SU-DHL-6 (cell line): Measurements from ENCODE around the gene MAP2K1.

ENCODE experiments used
- H2AFZ ChIP-seq: fragments of 200-600 bp; sonication (generic); 2 replicates; pipeline ENCODE4 v1.6.1; 2014; ENCODE audit warnings: low read depth, mild to moderate bottlenecking, moderate library complexity, mixed read lengths, antibody characterized with exemption, low read length; ENCODE audit not compliant: severe bottlenecking
- H3F3A ChIP-seq: fragments of 200-600 bp; shearing (Covaris generic); 2 replicates; pipeline ENCODE4 v1.6.0; 2016; ENCODE audit warnings: antibody characterized with exemption, mild to moderate bottlenecking; ENCODE audit not compliant: insufficient read depth
- H3K27ac ChIP-seq: fragments of 200-600 bp; sonication (generic); 2 replicates; pipeline ENCODE4 v1.5.1; 2016; ENCODE audit warnings: low read depth, mild to moderate bottlenecking, low read length, moderate library complexity, mixed read lengths
- H3K27me3 ChIP-seq: fragments of 200-600 bp; sonication (generic), shearing (Covaris generic); 2 replicates; pipeline ENCODE4 v1.6.0; 2014; ENCODE audit warnings: mild to moderate bottlenecking, low read length
- H3K36me3 ChIP-seq: fragments of 200-600 bp; sonication (generic); 2 replicates; pipeline ENCODE4 v1.6.1; 2014; ENCODE audit warnings: mild to moderate bottlenecking, low read length, mixed read lengths
- H3K4me2 ChIP-seq: fragments of 300-600, 200-600 bp; shearing (Covaris generic), sonication (generic); 2 replicates; pipeline ENCODE4 v1.6.0; 2014; ENCODE audit warnings: low read length, low read depth, mild to moderate bottlenecking; ENCODE audit not compliant: poor library complexity, severe bottlenecking
- H3K4me3 ChIP-seq: fragments of 200-600 bp; sonication (generic); 2 replicates; pipeline ENCODE4 v1.5.1; 2014; ENCODE audit warnings: antibody characterized with exemption, low read length, mild to moderate bottlenecking, mixed read lengths; ENCODE audit not compliant: insufficient read depth, poor library complexity, severe bottlenecking
- H3K79me2 ChIP-seq: fragments of 200-600 bp; sonication (generic); 2 replicates; pipeline ENCODE4 v1.6.1; 2014; ENCODE audit warnings: mild to moderate bottlenecking, low read length, moderate library complexity; ENCODE audit not compliant: insufficient read depth
- H3K9ac ChIP-seq: fragments of 200-600 bp; sonication (generic); 2 replicates; pipeline ENCODE4 v1.7.0; 2014; ENCODE audit warnings: mild to moderate bottlenecking, low read length
- H3K9me2 ChIP-seq: fragments of 200-600 bp; sonication (generic); replicated peaks from 2 replicates; pipeline ENCODE4 v1.6.1; 2014; ENCODE audit warnings: low read length; ENCODE audit not compliant: insufficient read depth
- H3K9me3 ChIP-seq: fragments of 200-600 bp; sonication (generic); 2 replicates; pipeline ENCODE4 v1.6.1; 2014; ENCODE audit warnings: low read length, mixed read lengths; ENCODE audit not compliant: insufficient read depth
- H4K20me1 ChIP-seq: fragments of 200-600 bp; sonication (generic); 2 replicates; pipeline ENCODE4 v1.6.1; 2014; ENCODE audit warnings: low read depth, mild to moderate bottlenecking, antibody characterized with exemption, low read length, moderate library complexity, mixed read lengths
- CTCF ChIP-seq: fragments of 200-600 bp; sonication (generic); IDR thresholded peaks from one replicate; pipeline ENCODE4 v1.5.1; 2017; ENCODE audit warnings: antibody characterized with exemption, mild to moderate bottlenecking, low read length, moderate library complexity; ENCODE audit not compliant: insufficient read depth, poor library complexity, severe bottlenecking
- EZH2phosphoT487 ChIP-seq: fragments of 200-600 bp; sonication (generic), shearing (Covaris generic); conservative IDR thresholded peaks from 2 replicates; pipeline ENCODE4 v1.6.1; 2018; ENCODE audit warnings: mild to moderate bottlenecking, antibody characterized with exemption, low read length, moderate library complexity, mixed read lengths

The MAP2K1 gene

GRCh38 chr15:66472176-66472999, 85.7 kb downstream of the MAP2K1 start:
- Histone ChIP-seq H3K9me2 (no peaks in the 10 kb centered on the region), H3K9ac (no peak overlapping the region), H3K79me2 (no peaks in the 10 kb centered on the region), H2AFZ (no peak overlapping the region), H3K36me3 (no peaks in the 10 kb centered on the region), H3K27ac (no peak overlapping the region), H3F3A (no peaks in the 10 kb centered on the region), H4K20me1 (no peaks in the 10 kb centered on the region), H3K4me3 (no peak overlapping the region), H3K4me2 (no peak overlapping the region), H3K9me3 (no peaks in the 10 kb centered on the region), H3K27me3 (no peaks in the 10 kb centered on the region)
- no peak for TF ChIP-seq CTCF
- TF ChIP-seq EZH2phosphoT487: no peak

GRCh38 chr15:66474135-66474534, 87.4 kb downstream of the MAP2K1 start:
- Histone ChIP-seq H2AFZ (no peak overlapping the region), H3K36me3 (no peaks in the 10 kb centered on the region), H3F3A (no peaks in the 10 kb centered on the region), H3K27ac (no peak overlapping the region), H3K9me3 (no peaks in the 10 kb centered on the region), H4K20me1 (no peaks in the 10 kb centered on the region), H3K4me2 (no peak overlapping the region), H3K27me3 (no peaks in the 10 kb centered on the region), H3K9ac (no peak overlapping the region), H3K79me2 (no peaks in the 10 kb centered on the region; the same call in 1 of the 2 replicates), H3K9me2 (no peaks in the 10 kb centered on the region), H3K4me3 (no peak overlapping the region)
- TF ChIP-seq CTCF: no peak
- TF ChIP-seq EZH2phosphoT487: no peak

DNA sequence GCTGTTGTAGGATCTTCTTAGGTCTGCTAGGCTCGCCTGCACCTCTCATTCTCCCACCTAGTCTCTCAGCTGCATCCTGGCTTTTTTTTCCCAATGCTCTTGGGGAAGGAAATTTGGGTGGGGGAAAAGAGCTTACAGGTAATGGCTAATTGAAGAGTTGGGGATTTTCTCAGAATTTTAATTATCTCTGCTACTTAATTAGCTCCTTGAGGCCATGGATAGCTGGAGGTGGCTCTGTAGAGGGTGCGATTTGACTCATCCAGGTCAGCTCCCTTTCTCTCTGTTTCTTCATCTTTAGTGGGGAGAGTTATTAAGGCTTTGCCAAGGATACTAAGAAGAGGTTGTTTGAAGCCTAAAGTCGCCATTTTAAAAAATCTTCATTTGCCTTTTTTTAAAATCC, 88.3 kb downstream of the MAP2K1 start:
- Histone ChIP-seq H2AFZ (no peak overlapping the region), H3K79me2 (no peaks in the 10 kb centered on the region; the same call in 1 of the 2 replicates), H3F3A (no peaks in the 10 kb centered on the region), H3K9me3 (no peaks in the 10 kb centered on the region), H3K27me3 (no peaks in the 10 kb centered on the region), H4K20me1 (no peaks in the 10 kb centered on the region), H3K36me3 (no peaks in the 10 kb centered on the region), H3K27ac (no peak overlapping the region), H3K9ac (no peak overlapping the region), H3K4me2 (no peak overlapping the region), H3K4me3 (no peak overlapping the region), H3K9me2 (no peaks in the 10 kb centered on the region)
- TF ChIP-seq CTCF (no peak), EZH2phosphoT487 (no peak)
